ENCODE data around the gene TTC3. TPM values are rescaled to one million over a fixed set of nuclear protein-coding genes. Genes with fewer than 3 reads are reported as not detected.

TTC3 gene
- total RNA-seq, 1 donor from 2014 or later: 255 TPM

GRCh38 chr21:37149411-37149810 is 76.4 kb downstream of the TTC3 start:
- no peak for DNase-seq (ENCODE audit: low spot score, unreplicated experiment)
- H3K27ac Mint-ChIP-seq: no peak overlapping the region
- H3K4me1 Mint-ChIP-seq (ENCODE audit: low read depth): peaks cover 14% of the 10 kb centered on the region
- H3K4me3 Mint-ChIP-seq (ENCODE audit: low read depth): no peak overlapping the region
- peaks cover 49% of the 10 kb centered on the region for H3K36me3 Mint-ChIP-seq (ENCODE audit: insufficient read depth)
- no peaks in the 10 kb centered on the region for H3K27me3 Mint-ChIP-seq
- H3K9me3 Mint-ChIP-seq (ENCODE audit: low read depth): no peaks in the 10 kb centered on the region
- TF ChIP-seq CTCF (IDR thresholded peaks at IDR 0.05; ENCODE audit: unreplicated experiment): no peak

GRCh38 chr21:37153196-37153934 is 80.3 kb downstream of the TTC3 start:
- Mint-ChIP-seq H3K4me1 (ENCODE audit: low read depth) (peaks cover 8% of the 10 kb centered on the region), H3K27me3 (no peaks in the 10 kb centered on the region), H3K27ac (peak overlapping the region; percentile 83), H3K36me3 (ENCODE audit: insufficient read depth) (peaks cover 34% of the 10 kb centered on the region), H3K9me3 (ENCODE audit: low read depth) (no peaks in the 10 kb centered on the region), H3K4me3 (ENCODE audit: low read depth) (no peak overlapping the region)
- no peak for DNase-seq (ENCODE audit: low spot score, unreplicated experiment)
- no peak for TF ChIP-seq CTCF (IDR thresholded peaks at IDR 0.05; ENCODE audit: unreplicated experiment)

GRCh38 chr21:37153935-37154350 is 80.9 kb downstream of the TTC3 start:
- no peak for DNase-seq (ENCODE audit: low spot score, unreplicated experiment)
- Mint-ChIP-seq H3K27ac (peak overlapping the region; percentile 83), H3K4me1 (ENCODE audit: low read depth) (peaks cover 8% of the 10 kb centered on the region), H3K36me3 (ENCODE audit: insufficient read depth) (peaks cover 35% of the 10 kb centered on the region), H3K27me3 (no peaks in the 10 kb centered on the region), H3K9me3 (ENCODE audit: low read depth) (no peaks in the 10 kb centered on the region), H3K4me3 (ENCODE audit: low read depth) (no peak overlapping the region)
- no peak for TF ChIP-seq CTCF (IDR thresholded peaks at IDR 0.05; ENCODE audit: unreplicated experiment)

GRCh38 chr21:37155186-37155585 is 82.1 kb downstream of the TTC3 start:
- peaks cover 30% of the 10 kb centered on the region for H3K36me3 Mint-ChIP-seq (ENCODE audit: insufficient read depth)
- no peak for TF ChIP-seq CTCF (IDR thresholded peaks at IDR 0.05; ENCODE audit: unreplicated experiment)
- no peak overlapping the region for H3K27ac Mint-ChIP-seq

GRCh38 chr21:37157938-37158337 is 84.9 kb downstream of the TTC3 start:
- no peak for DNase-seq (ENCODE audit: low spot score, unreplicated experiment)
- Mint-ChIP-seq H3K27me3 (no peaks in the 10 kb centered on the region), H3K27ac (peak overlapping the region; percentile 75), H3K9me3 (ENCODE audit: low read depth) (no peaks in the 10 kb centered on the region), H3K36me3 (ENCODE audit: insufficient read depth) (peaks cover 26% of the 10 kb centered on the region), H3K4me1 (ENCODE audit: low read depth) (peaks cover 8% of the 10 kb centered on the region), H3K4me3 (ENCODE audit: low read depth) (no peak overlapping the region)
- TF ChIP-seq CTCF (IDR thresholded peaks at IDR 0.05; ENCODE audit: unreplicated experiment): no peak

More at GRCh38 chr21:37155186-37155585, 82.1 kb downstream of the TTC3 start:
- no peak for DNase-seq (ENCODE audit: low spot score, unreplicated experiment)
- Mint-ChIP-seq H3K27me3 (no peaks in the 10 kb centered on the region), H3K9me3 (ENCODE audit: low read depth) (no peaks in the 10 kb centered on the region), H3K4me1 (ENCODE audit: low read depth) (peaks cover 8% of the 10 kb centered on the region), H3K4me3 (ENCODE audit: low read depth) (no peak overlapping the region)

All from progenitor cell of endocrine pancreas (in vitro differentiated cells).